ENCODE results near the gene ITGB2.

ITGB2 gene

GRCh38 chr21:44890961-44891541 is 29.6 kb downstream of the ITGB2 start:
- Histone ChIP-seq H3K9ac (ENCODE audit: low read length) (no peak overlapping the region), H3K79me2 (ENCODE audit: insufficient read depth, low read length) (no peaks in the 10 kb centered on the region), H3K36me3 (ENCODE audit: insufficient read depth, low read length) (no peaks in the 10 kb centered on the region), H3K9me3 (ENCODE audit: low read length) (no peaks in the 10 kb centered on the region), H3K27ac (ENCODE audit: low read depth, low read length, poor library complexity, severe bottlenecking) (no peak overlapping the region), H2AFZ (ENCODE audit: low read length) (no peak overlapping the region), H3K9me2 (ENCODE audit: low read depth, low read length) (no peaks in the 10 kb centered on the region), H3F3A (ENCODE audit: insufficient read depth, low read length) (no peaks in the 10 kb centered on the region), H3K4me3 (ENCODE audit: low read depth, low read length, poor library complexity, severe bottlenecking) (no peak overlapping the region), H4K20me1 (ENCODE audit: insufficient read depth, low read length) (no peaks in the 10 kb centered on the region), H3K4me1 (ENCODE audit: insufficient read depth, low read length, severe bottlenecking) (no peaks in the 10 kb centered on the region), H3K4me2 (ENCODE audit: low read length) (no peak overlapping the region), H3K27me3 (ENCODE audit: insufficient read depth, low read length) (peaks cover 8% of the 10 kb centered on the region)
- TF ChIP-seq EZH2 (IDR thresholded peaks at IDR 0.05; ENCODE audit: borderline replicate concordance, low read length) (no peak), CTCF (IDR thresholded peaks at IDR 0.05; ENCODE audit: low read length) (no peak)

GRCh38 chr21:44890338-44890931 is 30.3 kb downstream of the ITGB2 start:
- Histone ChIP-seq H3K4me2 (ENCODE audit: low read length) (no peak overlapping the region), H3K9me2 (ENCODE audit: low read depth, low read length) (no peaks in the 10 kb centered on the region), H4K20me1 (ENCODE audit: insufficient read depth, low read length) (no peaks in the 10 kb centered on the region), H3K4me3 (ENCODE audit: low read depth, low read length, poor library complexity, severe bottlenecking) (no peak overlapping the region), H3K27me3 (ENCODE audit: insufficient read depth, low read length) (peaks cover 8% of the 10 kb centered on the region), H2AFZ (ENCODE audit: low read length) (no peak overlapping the region), H3K4me1 (ENCODE audit: insufficient read depth, low read length, severe bottlenecking) (no peaks in the 10 kb centered on the region), H3F3A (ENCODE audit: insufficient read depth, low read length) (no peaks in the 10 kb centered on the region), H3K9me3 (ENCODE audit: low read length) (no peaks in the 10 kb centered on the region), H3K36me3 (ENCODE audit: insufficient read depth, low read length) (no peaks in the 10 kb centered on the region), H3K27ac (ENCODE audit: low read depth, low read length, poor library complexity, severe bottlenecking) (no peak overlapping the region), H3K79me2 (ENCODE audit: insufficient read depth, low read length) (no peaks in the 10 kb centered on the region), H3K9ac (ENCODE audit: low read length) (no peak overlapping the region)
- TF ChIP-seq EZH2 (IDR thresholded peaks at IDR 0.05; ENCODE audit: borderline replicate concordance, low read length) (no peak), CTCF (IDR thresholded peaks at IDR 0.05; ENCODE audit: low read length) (no peak)

- Histone ChIP-seq H2AFZ (ENCODE audit: low read length) (no peak overlapping the region), H4K20me1 (ENCODE audit: insufficient read depth, low read length) (no peaks in the 10 kb centered on the region), H3K4me2 (ENCODE audit: low read length) (no peak overlapping the region), H3K27ac (ENCODE audit: low read depth, low read length, poor library complexity, severe bottlenecking) (no peak overlapping the region), H3K9ac (ENCODE audit: low read length) (no peak overlapping the region), H3F3A (ENCODE audit: insufficient read depth, low read length) (no peaks in the 10 kb centered on the region), H3K9me2 (ENCODE audit: low read depth, low read length) (no peaks in the 10 kb centered on the region), H3K27me3 (ENCODE audit: insufficient read depth, low read length) (peaks cover 8% of the 10 kb centered on the region), H3K36me3 (ENCODE audit: insufficient read depth, low read length) (no peaks in the 10 kb centered on the region), H3K9me3 (ENCODE audit: low read length) (no peaks in the 10 kb centered on the region), H3K79me2 (ENCODE audit: insufficient read depth, low read length) (no peaks in the 10 kb centered on the region), H3K4me3 (ENCODE audit: low read depth, low read length, poor library complexity, severe bottlenecking) (no peak overlapping the region), H3K4me1 (ENCODE audit: insufficient read depth, low read length, severe bottlenecking) (no peaks in the 10 kb centered on the region)
- TF ChIP-seq CTCF (IDR thresholded peaks at IDR 0.05; ENCODE audit: low read length), result no peak
- TF ChIP-seq EZH2 (IDR thresholded peaks at IDR 0.05; ENCODE audit: borderline replicate concordance, low read length), result no peak
These were observed 30.9 kb downstream of the ITGB2 start for GRCh38 chr21:44889625-44890337.

Measured in OCI-LY1 (cell line).